Right lobe of liver (tissue), 6 donors: Measurements from ENCODE around the gene RAP1GAP. TPM values are rescaled to one million over a fixed set of nuclear protein-coding genes. Genes with fewer than 3 reads are reported as not detected.

Source experiments
- ATAC-seq, 4 donors: fragments of 200-7000 bp; cut with Tn5 transposase; one replicate each; pipeline ENCODE4 v1.9.1; 2020; ENCODE audit warnings: mild to moderate bottlenecking in 4 of 4, moderate library complexity in 4 of 4
- DNase-seq, 3 donors: peaks; one replicate each; pipeline ENCODE4 v3.0.0-alpha.2; 2020
- H3K27ac ChIP-seq, 3 donors: fragments of 200-600 bp; one replicate each; pipeline ENCODE4 v1.8.0; 2022
- H3K27me3 ChIP-seq, 2 donors: fragments of 200-600 bp; one replicate each; pipeline ENCODE4 v1.8.0; 2022
- H3K36me3 ChIP-seq, 4 donors: fragments of 200-600 bp; sonication (generic) in 1 of 4; one replicate each; pipeline versions ENCODE4 v1.5.1 to v1.8.0; 2017 to 2022; ENCODE audit warnings: control low read depth in 1 of 4
- H3K4me1 ChIP-seq, 4 donors: fragments of 200-600 bp; sonication (generic) in 1 of 4; one replicate each; pipeline versions ENCODE4 v1.5.1 to v1.8.0; 2017 to 2022; ENCODE audit warnings: control low read depth in 1 of 4
- H3K4me3 ChIP-seq, 3 donors: fragments of 200-600 bp; one replicate each; pipeline ENCODE4 v1.8.0; 2022
- H3K9me3 ChIP-seq, 4 donors: fragments of 200-600 bp; sonication (generic) in 1 of 4; one replicate each; pipeline versions ENCODE4 v1.5.1 to v1.8.0; 2017 to 2022; ENCODE audit warnings: control low read depth in 1 of 4
- POLR2A ChIP-seq: fragments of 450-650 bp; IDR thresholded peaks from one replicate; pipeline ENCODE4 v1.6.1; 2017; ENCODE audit warnings: antibody characterized with exemption, mild to moderate bottlenecking
- WGBS: methylation state at CpG from one replicate; pipeline ENCODE4 v1.1.6; 2018; ENCODE audit warnings: low coverage, low lambda C conversion rate; ENCODE audit not compliant: insufficient coverage; ENCODE audit errors: missing lambda C conversion rate; 5-methylcytosine and 5-hydroxymethylcytosine counted together
- intact Hi-C, 2 donors: fragments of 100-400 bp; cut with DNase I; formaldehyde crosslinking; loops; one replicate each; pipeline versions ENCODE4 v1.11.2 to v1.14.1; 2022
- total RNA-seq, 6 experiments: library from RNA; depleted of rRNA in 2 of 6; stranded (reverse); fragments of >200 nt in 2 of 6; fragmentation: NEBNext Ultra II Directional in 3 of 6; extraction: Animal tissue kit (Norgen Biotek cat#: 25700) in 3 of 6; gene quantifications; one replicate each; pipeline versions ENCODE4 v1.1.0 to v1.2.4, GENCODE V29; 2016 to 2023
- TF ChIP-seq, protein P1 (sequence below), 4 donors: fragments of 200-600 bp in 3 of 4; fragments of 450-650 bp in 1 of 4; IDR thresholded peaks; one replicate each; pipeline versions ENCODE4 v1.5.1 to v1.8.0; 2016 to 2022; ENCODE audit warnings: antibody characterized with exemption in 4 of 4, mild to moderate bottlenecking in 2 of 4
- donor health status: DM: no; HTN: yes; CAD: no.
- donor health status: DM: no; HTN: no; CAD: no.
- donor health status: DM: no; HTN: no; CAD: no.
- donor health status: DM: no; HTN: yes; CAD: no.
- donor health status: DM: no; HTN: yes; CAD: no.

The RAP1GAP gene
- total RNA-seq, 6 experiments from 2014 or later = 8.0 to 38.1 (median 22.2) TPM

GRCh38 chr1:21640653-21641052 is 28.5 kb downstream of the RAP1GAP start:
- ATAC-seq (no peak), DNase-seq (peak in 1 of 3 donors; percentile 34)
- Histone ChIP-seq H3K4me1 (peaks cover 0 to 10% (median 5%) of the 10 kb centered on the region in 4 donors), H3K36me3 (no peaks in the 10 kb centered on the region), H3K4me3 (no peak overlapping the region), H3K27ac (no peak overlapping the region), H3K27me3 (no peaks in the 10 kb centered on the region), H3K9me3 (no peaks in the 10 kb centered on the region)
- WGBS = 80% methylated on average over 2 of the region's 6 CpGs
- TF ChIP-seq POLR2A = no peak
- TF ChIP-seq, protein P1, sequence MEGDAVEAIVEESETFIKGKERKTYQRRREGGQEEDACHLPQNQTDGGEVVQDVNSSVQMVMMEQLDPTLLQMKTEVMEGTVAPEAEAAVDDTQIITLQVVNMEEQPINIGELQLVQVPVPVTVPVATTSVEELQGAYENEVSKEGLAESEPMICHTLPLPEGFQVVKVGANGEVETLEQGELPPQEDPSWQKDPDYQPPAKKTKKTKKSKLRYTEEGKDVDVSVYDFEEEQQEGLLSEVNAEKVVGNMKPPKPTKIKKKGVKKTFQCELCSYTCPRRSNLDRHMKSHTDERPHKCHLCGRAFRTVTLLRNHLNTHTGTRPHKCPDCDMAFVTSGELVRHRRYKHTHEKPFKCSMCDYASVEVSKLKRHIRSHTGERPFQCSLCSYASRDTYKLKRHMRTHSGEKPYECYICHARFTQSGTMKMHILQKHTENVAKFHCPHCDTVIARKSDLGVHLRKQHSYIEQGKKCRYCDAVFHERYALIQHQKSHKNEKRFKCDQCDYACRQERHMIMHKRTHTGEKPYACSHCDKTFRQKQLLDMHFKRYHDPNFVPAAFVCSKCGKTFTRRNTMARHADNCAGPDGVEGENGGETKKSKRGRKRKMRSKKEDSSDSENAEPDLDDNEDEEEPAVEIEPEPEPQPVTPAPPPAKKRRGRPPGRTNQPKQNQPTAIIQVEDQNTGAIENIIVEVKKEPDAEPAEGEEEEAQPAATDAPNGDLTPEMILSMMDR (IDR thresholded peaks at IDR 0.05) = no peak
- intact Hi-C loops = no loop called here

GRCh38 chr1:21639594-21640041 is 29.5 kb downstream of the RAP1GAP start:
- peak in 1 of 3 donors; percentile 39 for DNase-seq

GRCh38 chr1:21638531-21639341 is 30.4 kb downstream of the RAP1GAP start:
- Histone ChIP-seq H3K27ac (no peak overlapping the region), H3K4me3 (no peak overlapping the region), H3K9me3 (no peaks in the 10 kb centered on the region), H3K27me3 (no peaks in the 10 kb centered on the region), H3K4me1 (peaks cover 0 to 22% (median 9%) of the 10 kb centered on the region in 4 donors), H3K36me3 (no peaks in the 10 kb centered on the region)
- DNase-seq (peak in 1 of 3 donors; percentile 53), ATAC-seq (peak in 2 of 4 donors; percentile 4 to 43)
- 25% methylated on average over 3 of the region's 10 CpGs for WGBS
- intact Hi-C loops = no loop called here
- no peak for TF ChIP-seq POLR2A
- TF ChIP-seq, protein P1 (IDR thresholded peaks at IDR 0.05) = no peak

More at GRCh38 chr1:21639594-21640041, 29.5 kb downstream of the RAP1GAP start:
- H3K36me3 ChIP-seq = no peaks in the 10 kb centered on the region
- H3K9me3 ChIP-seq = no peaks in the 10 kb centered on the region
- TF ChIP-seq, protein P1 (IDR thresholded peaks at IDR 0.05) = no peak
- no peak for TF ChIP-seq POLR2A
- no peak overlapping the region for H3K4me3 ChIP-seq
- peaks cover 0 to 13% (median 5%) of the 10 kb centered on the region in 4 donors for H3K4me1 ChIP-seq
- intact Hi-C loops = no loop called here
- H3K27me3 ChIP-seq = no peaks in the 10 kb centered on the region
- no CpG with 5 or more reads among the region's 24 CpGs for WGBS
- H3K27ac ChIP-seq = no peak overlapping the region
- no peak for ATAC-seq

GRCh38 chr1:21637514-21637913 is 31.6 kb downstream of the RAP1GAP start:
- Histone ChIP-seq H3K4me3 (no peak overlapping the region), H3K27ac (no peak overlapping the region), H3K36me3 (no peaks in the 10 kb centered on the region), H3K4me1 (peaks cover 0 to 21% (median 9%) of the 10 kb centered on the region in 4 donors), H3K9me3 (no peaks in the 10 kb centered on the region), H3K27me3 (no peaks in the 10 kb centered on the region)
- intact Hi-C loops = no loop called here
- no peak for TF ChIP-seq POLR2A
- TF ChIP-seq, protein P1 (IDR thresholded peaks at IDR 0.05) = no peak
- ATAC-seq (no peak), DNase-seq (no peak)
- WGBS = 90% methylated on average over 6 of the region's 6 CpGs
